ENCODE measurements around the gene PDE4D. TPM values are rescaled to one million over a fixed set of nuclear protein-coding genes. Genes with fewer than 3 reads are reported as not detected.

Gene PDE4D
- total RNA-seq, 1 experiment from 2014 or later = 6.5 TPM

GRCh38 chr5:59621477-59621876 is 272.0 kb downstream of the PDE4D start:
- Histone ChIP-seq H3K9me3 (ENCODE audit: low read depth, low read length, poor library complexity, severe bottlenecking) (no peaks in the 10 kb centered on the region), H3K27me3 (replicated peaks; ENCODE audit: insufficient read depth, low read depth, low read length, poor library complexity) (no peaks in the 10 kb centered on the region), H3K4me1 (ENCODE audit: insufficient read depth, low read length, poor library complexity, severe bottlenecking) (no peaks in the 10 kb centered on the region), H3K36me3 (ENCODE audit: insufficient read depth, low read length, poor library complexity, severe bottlenecking) (no peaks in the 10 kb centered on the region), H3K27ac (ENCODE audit: low read depth, low read length, poor library complexity, severe bottlenecking) (no peak overlapping the region), H3K4me3 (ENCODE audit: low read depth, low read length, poor library complexity, severe bottlenecking) (no peak overlapping the region)
- intact Hi-C loops (cut with micrococcal nuclease; ENCODE audit: unreplicated experiment) = no loop called here
- no TSS peak for BruUV-seq (replicated peaks)
- TF ChIP-seq EZH2 (IDR thresholded peaks at IDR 0.05; ENCODE audit: borderline replicate concordance, low read depth, low read length, poor library complexity, severe bottlenecking) = no peak
- TF ChIP-seq CTCF (conservative IDR thresholded peaks at IDR 0.05; ENCODE audit: low read depth, low read length) = no peak
- ChIA-PET CTCF (no interaction called here), POLR2A (ENCODE audit: low non-redundant PET) (no interaction called here)
- no peak for DNase-seq (ENCODE audit: low spot score)

GRCh38 chr5:59620535-59621212 is 272.9 kb downstream of the PDE4D start:
- no TSS peak for BruUV-seq (replicated peaks)
- DNase-seq (ENCODE audit: low spot score) = no peak
- H3K36me3 ChIP-seq (ENCODE audit: insufficient read depth, low read length, poor library complexity, severe bottlenecking) = no peaks in the 10 kb centered on the region
- H3K9me3 ChIP-seq (ENCODE audit: low read depth, low read length, poor library complexity, severe bottlenecking) = no peaks in the 10 kb centered on the region
- CTCF ChIA-PET = no interaction called here
- intact Hi-C loops (cut with micrococcal nuclease; ENCODE audit: unreplicated experiment) = no loop called here
- POLR2A ChIA-PET (ENCODE audit: low non-redundant PET) = no interaction called here
- no peaks in the 10 kb centered on the region for H3K4me1 ChIP-seq (ENCODE audit: insufficient read depth, low read length, poor library complexity, severe bottlenecking)
- H3K27me3 ChIP-seq (replicated peaks; ENCODE audit: insufficient read depth, low read depth, low read length, poor library complexity) = no peaks in the 10 kb centered on the region
- no peak overlapping the region for H3K27ac ChIP-seq (ENCODE audit: low read depth, low read length, poor library complexity, severe bottlenecking)
- TF ChIP-seq CTCF (conservative IDR thresholded peaks at IDR 0.05; ENCODE audit: low read depth, low read length) (no peak), EZH2 (IDR thresholded peaks at IDR 0.05; ENCODE audit: borderline replicate concordance, low read depth, low read length, poor library complexity, severe bottlenecking) (no peak)
- H3K4me3 ChIP-seq (ENCODE audit: low read depth, low read length, poor library complexity, severe bottlenecking) = no peak overlapping the region

- CTCF ChIA-PET = no interaction called here
- POLR2A ChIA-PET (ENCODE audit: low non-redundant PET) = no interaction called here
- H3K27ac ChIP-seq (ENCODE audit: low read depth, low read length, poor library complexity, severe bottlenecking) = no peak overlapping the region
- TF ChIP-seq CTCF (conservative IDR thresholded peaks at IDR 0.05; ENCODE audit: low read depth, low read length) (no peak), EZH2 (IDR thresholded peaks at IDR 0.05; ENCODE audit: borderline replicate concordance, low read depth, low read length, poor library complexity, severe bottlenecking) (no peak)
- no peaks in the 10 kb centered on the region for H3K36me3 ChIP-seq (ENCODE audit: insufficient read depth, low read length, poor library complexity, severe bottlenecking)
- H3K4me1 ChIP-seq (ENCODE audit: insufficient read depth, low read length, poor library complexity, severe bottlenecking) = no peaks in the 10 kb centered on the region
- no peak for DNase-seq (ENCODE audit: low spot score)
- no peaks in the 10 kb centered on the region for H3K27me3 ChIP-seq (replicated peaks; ENCODE audit: insufficient read depth, low read depth, low read length, poor library complexity)
- no peaks in the 10 kb centered on the region for H3K9me3 ChIP-seq (ENCODE audit: low read depth, low read length, poor library complexity, severe bottlenecking)
- H3K4me3 ChIP-seq (ENCODE audit: low read depth, low read length, poor library complexity, severe bottlenecking) = no peak overlapping the region
- BruUV-seq (replicated peaks) = no TSS peak
- intact Hi-C loops (cut with micrococcal nuclease; ENCODE audit: unreplicated experiment) = no loop called here
Measured at GRCh38 chr5:59618644-59619043, 274.9 kb downstream of the PDE4D start.
